22Rv1 (cell line): ENCODE data around the gene TMPRSS6.

Experiments
- CTCF ChIP-seq: fragments of 450-650 bp; IDR thresholded peaks from 2 replicates; pipeline ENCODE4 v1.5.1; 2017; ENCODE audit warnings: mild to moderate bottlenecking
- ZFX ChIP-seq: fragments of 450-650 bp; IDR thresholded peaks from 2 replicates; pipeline ENCODE4 v1.6.1; 2017; ENCODE audit warnings: antibody characterized with exemption, borderline replicate concordance

GRCh38 chr22:37141476-37141875 lies 32.0 kb upstream of the TMPRSS6 start:
- TF ChIP-seq CTCF = no peak
- no peak for TF ChIP-seq ZFX
